22Rv1 (cell line): ENCODE measurements around the gene IQGAP2.

Source experiments
- CTCF ChIP-seq: fragments of 450-650 bp; IDR thresholded peaks from 2 replicates; pipeline ENCODE4 v1.5.1; 2017; ENCODE audit warnings: mild to moderate bottlenecking
- ZFX ChIP-seq: fragments of 450-650 bp; IDR thresholded peaks from 2 replicates; pipeline ENCODE4 v1.6.1; 2017; ENCODE audit warnings: antibody characterized with exemption, borderline replicate concordance

DNA sequence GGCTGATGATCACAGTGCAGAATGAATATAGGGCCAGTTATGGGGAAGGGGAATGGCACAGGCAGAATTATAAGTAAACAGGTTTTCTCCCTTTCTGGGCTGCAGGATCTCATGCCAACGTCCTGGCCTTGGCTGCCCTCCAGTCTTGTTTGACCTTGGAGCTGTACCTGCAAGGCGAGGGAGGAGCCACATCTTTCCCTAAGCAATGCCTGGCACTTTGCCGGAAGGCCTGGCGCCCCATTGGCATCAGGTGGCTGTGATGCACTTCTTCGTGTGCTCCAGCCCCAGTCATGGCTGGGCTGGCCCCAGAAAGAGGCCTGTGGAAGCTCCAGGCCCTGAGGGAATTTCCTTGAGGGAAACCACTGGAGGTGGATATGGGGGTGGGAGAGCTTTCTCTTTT, 16.7 kb upstream of the IQGAP2 start:
- TF ChIP-seq CTCF = no peak
- no peak for TF ChIP-seq ZFX
